ENCODE data around the gene CAMSAP2. TPM values are rescaled to one million over a fixed set of nuclear protein-coding genes. Genes with fewer than 3 reads are reported as not detected.

The CAMSAP2 gene
- total RNA-seq, 1 donor from 2014 or later, result 10.6 TPM

- DNase-seq (ENCODE audit: low read depth), result no peak
- no peak for TF ChIP-seq CTCF (conservative IDR thresholded peaks at IDR 0.05; ENCODE audit: low read depth, low read length)
These were observed 160.8 kb downstream of the CAMSAP2 start for GRCh38 chr1:200899451-200899915.

GRCh38 chr1:200899954-200900867 is 161.5 kb downstream of the CAMSAP2 start:
- H3K4me3 ChIP-seq (ENCODE audit: low read depth, low read length), result no peak overlapping the region
- DNase-seq (ENCODE audit: low read depth), result no peak
- TF ChIP-seq CTCF (conservative IDR thresholded peaks at IDR 0.05; ENCODE audit: low read depth, low read length), result no peak

More at GRCh38 chr1:200899451-200899915, 160.8 kb downstream of the CAMSAP2 start:
- no peak overlapping the region for H3K4me3 ChIP-seq (ENCODE audit: low read depth, low read length)

GRCh38 chr1:200900877-200901276 is 162.2 kb downstream of the CAMSAP2 start:
- TF ChIP-seq CTCF (conservative IDR thresholded peaks at IDR 0.05; ENCODE audit: low read depth, low read length), result no peak
- no peak overlapping the region for H3K4me3 ChIP-seq (ENCODE audit: low read depth, low read length)
- DNase-seq (ENCODE audit: low read depth), result no peak

GRCh38 chr1:200901350-200901749 is 162.7 kb downstream of the CAMSAP2 start:
- TF ChIP-seq CTCF (conservative IDR thresholded peaks at IDR 0.05; ENCODE audit: low read depth, low read length), result no peak
- no peak for DNase-seq (ENCODE audit: low read depth)
- no peak overlapping the region for H3K4me3 ChIP-seq (ENCODE audit: low read depth, low read length)

GRCh38 chr1:200901796-200902444 is 163.2 kb downstream of the CAMSAP2 start:
- TF ChIP-seq CTCF (conservative IDR thresholded peaks at IDR 0.05; ENCODE audit: low read depth, low read length), result no peak
- no peak for DNase-seq (ENCODE audit: low read depth)

GRCh38 chr1:200903793-200904192 is 165.1 kb downstream of the CAMSAP2 start:
- no peak overlapping the region for H3K4me3 ChIP-seq (ENCODE audit: low read depth, low read length)
- TF ChIP-seq CTCF (conservative IDR thresholded peaks at IDR 0.05; ENCODE audit: low read depth, low read length), result no peak
- no peak for DNase-seq (ENCODE audit: low read depth)

More at GRCh38 chr1:200901796-200902444, 163.2 kb downstream of the CAMSAP2 start:
- H3K4me3 ChIP-seq (ENCODE audit: low read depth, low read length), result no peak overlapping the region
